ENCODE measurements around the gene ACAA1.

DNA sequence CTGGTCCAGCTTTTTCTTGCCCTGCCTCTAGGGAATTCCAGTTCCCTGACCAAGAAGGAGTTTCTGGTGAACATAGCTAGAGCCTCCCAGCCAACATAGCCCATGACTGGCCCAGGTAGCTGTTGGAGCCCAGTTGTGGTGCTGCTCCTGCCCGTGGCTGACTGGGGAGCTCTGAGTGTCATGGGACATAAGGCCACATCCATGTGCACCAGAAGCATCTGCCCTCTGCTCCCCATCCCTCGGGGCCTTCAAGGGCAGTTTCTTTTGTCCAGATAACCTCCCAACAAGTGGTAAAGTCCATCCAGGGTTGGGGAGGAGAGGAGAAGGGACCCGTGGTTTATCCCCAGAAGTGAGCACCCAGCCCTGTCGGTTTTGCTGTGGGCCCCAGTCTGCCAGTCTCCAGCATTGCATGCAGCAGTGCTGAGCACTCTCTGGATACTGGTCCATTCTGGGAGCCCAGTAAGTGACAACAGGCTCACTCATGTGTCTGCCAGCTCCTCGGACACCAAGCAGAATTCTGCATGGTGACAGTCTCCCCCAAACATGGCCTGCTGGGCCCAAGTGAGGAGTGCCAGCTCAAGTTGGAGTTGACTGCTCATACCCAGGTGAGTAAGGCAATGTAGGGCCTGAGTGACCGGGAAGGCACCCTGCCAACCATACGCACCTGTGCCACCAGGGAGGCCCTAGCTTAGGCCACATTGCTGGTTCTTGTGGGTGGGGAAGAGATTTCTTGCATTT lies 28.8 kb downstream of the ACAA1 start:
- TF ChIP-seq, protein P1, sequence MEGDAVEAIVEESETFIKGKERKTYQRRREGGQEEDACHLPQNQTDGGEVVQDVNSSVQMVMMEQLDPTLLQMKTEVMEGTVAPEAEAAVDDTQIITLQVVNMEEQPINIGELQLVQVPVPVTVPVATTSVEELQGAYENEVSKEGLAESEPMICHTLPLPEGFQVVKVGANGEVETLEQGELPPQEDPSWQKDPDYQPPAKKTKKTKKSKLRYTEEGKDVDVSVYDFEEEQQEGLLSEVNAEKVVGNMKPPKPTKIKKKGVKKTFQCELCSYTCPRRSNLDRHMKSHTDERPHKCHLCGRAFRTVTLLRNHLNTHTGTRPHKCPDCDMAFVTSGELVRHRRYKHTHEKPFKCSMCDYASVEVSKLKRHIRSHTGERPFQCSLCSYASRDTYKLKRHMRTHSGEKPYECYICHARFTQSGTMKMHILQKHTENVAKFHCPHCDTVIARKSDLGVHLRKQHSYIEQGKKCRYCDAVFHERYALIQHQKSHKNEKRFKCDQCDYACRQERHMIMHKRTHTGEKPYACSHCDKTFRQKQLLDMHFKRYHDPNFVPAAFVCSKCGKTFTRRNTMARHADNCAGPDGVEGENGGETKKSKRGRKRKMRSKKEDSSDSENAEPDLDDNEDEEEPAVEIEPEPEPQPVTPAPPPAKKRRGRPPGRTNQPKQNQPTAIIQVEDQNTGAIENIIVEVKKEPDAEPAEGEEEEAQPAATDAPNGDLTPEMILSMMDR (IDR thresholded peaks at IDR 0.05): no peak
- no peak for TF ChIP-seq POLR2A (IDR thresholded peaks at IDR 0.05)

Measured in uterus (tissue), 2 donors.